ENCODE measurements around the gene CIB2.

The CIB2 gene

GRCh38 chr15:78056714-78057269 is 74.5 kb downstream of the CIB2 start:
- Histone ChIP-seq H3K27ac (ENCODE audit: extremely low read depth, low read depth, low read length) (no peak overlapping the region), H3K4me1 (ENCODE audit: control insufficient read depth, insufficient read depth, low read length) (peaks cover 21% of the 10 kb centered on the region), H3K4me3 (ENCODE audit: low read depth, low read length) (no peak overlapping the region), H3K36me3 (ENCODE audit: control insufficient read depth in 2 of 2, insufficient read depth in 1 of 2, low read length in 2 of 2) (peaks cover 3 to 18% of the 10 kb centered on the region in 2 experiments), H3K9me3 (ENCODE audit: control insufficient read depth, insufficient read depth, low read depth, low read length) (no peaks in the 10 kb centered on the region)
- ChIA-PET CTCF (interaction anchor here (0.8 to 2.0 kb wide), 5 partner anchors 11 to 184 kb away, joined by 3 to 7 read pairs (median 4); no protein-coding TSS in a partner anchor), POLR2A (no interaction called here)
- TF ChIP-seq SCRT2 (tag by site-specific recombination; IDR thresholded peaks at IDR 0.05): peak; percentile 33; the same call in 1 of the 2 replicates
- TF ChIP-seq ZBTB10 (tag by site-specific recombination; IDR thresholded peaks at IDR 0.05): no peak
- no peak for TF ChIP-seq ZNF501 (tag by site-specific recombination; IDR thresholded peaks at IDR 0.05)
- TF ChIP-seq ZNF639 (tag by site-specific recombination; IDR thresholded peaks at IDR 0.05): no peak
- no peak for TF ChIP-seq ZNF26 (tag by site-specific recombination; IDR thresholded peaks at IDR 0.05)
- TF ChIP-seq ZSCAN18 (tag by site-specific recombination; IDR thresholded peaks at IDR 0.05): no peak
- TF ChIP-seq ZNF202 (tag by site-specific recombination; IDR thresholded peaks at IDR 0.05; ENCODE audit: borderline replicate concordance): no peak

- CTCF ChIA-PET: interaction anchor here (0.7 to 2.0 kb wide), 6 partner anchors 12 to 896 kb away, joined by 3 to 7 read pairs (median 4); no protein-coding TSS in a partner anchor
- Histone ChIP-seq H3K27ac (ENCODE audit: extremely low read depth, low read depth, low read length) (no peak overlapping the region), H3K36me3 (ENCODE audit: control insufficient read depth in 2 of 2, insufficient read depth in 1 of 2, low read length in 2 of 2) (peaks cover 3 to 18% of the 10 kb centered on the region in 2 experiments), H3K4me3 (ENCODE audit: low read depth, low read length) (no peak overlapping the region), H3K4me1 (ENCODE audit: control insufficient read depth, insufficient read depth, low read length) (peaks cover 23% of the 10 kb centered on the region), H3K9me3 (ENCODE audit: control insufficient read depth, insufficient read depth, low read depth, low read length) (no peaks in the 10 kb centered on the region)
- POLR2A ChIA-PET: no interaction called here
- no peak for TF ChIP-seq KLF1 (tag by site-specific recombination; IDR thresholded peaks at IDR 0.05)
- TF ChIP-seq PBX3 (CRISPR knock-in tag; IDR thresholded peaks at IDR 0.05): no peak
- no peak for TF ChIP-seq ZBTB10 (tag by site-specific recombination; IDR thresholded peaks at IDR 0.05)
- no peak for TF ChIP-seq PRDM6 (tag by site-specific recombination; IDR thresholded peaks at IDR 0.05)
- TF ChIP-seq ZNF645 (tag by site-specific recombination; IDR thresholded peaks at IDR 0.05): no peak
- TF ChIP-seq GLI2 (tag by site-specific recombination; IDR thresholded peaks at IDR 0.05; ENCODE audit: borderline replicate concordance, low read depth): no peak
- no peak for TF ChIP-seq ZNF350 (tag by site-specific recombination; IDR thresholded peaks at IDR 0.05)
- no peak for TF ChIP-seq IKZF3 (tag by site-specific recombination; IDR thresholded peaks at IDR 0.05)
- no peak for TF ChIP-seq GLIS1 (tag by site-specific recombination; IDR thresholded peaks at IDR 0.05)
These were observed 75.1 kb downstream of the CIB2 start for GRCh38 chr15:78055919-78056713.
